Hepatocyte (in vitro differentiated cells): ENCODE measurements around the gene TACC2.

Experiments used
- EZH2 ChIP-seq: fragments of 200-600 bp; sonication (generic); IDR thresholded peaks from 2 replicates; pipeline ENCODE4 v1.6.1; 2016; ENCODE audit warnings: antibody characterized with exemption, mild to moderate bottlenecking, borderline replicate concordance
- EZH2phosphoT487 ChIP-seq: fragments of 200-600 bp; sonication (generic); IDR thresholded peaks from one replicate; pipeline ENCODE4 v1.6.1; 2018; ENCODE audit warnings: antibody characterized with exemption, mild to moderate bottlenecking, low read depth, moderate library complexity; ENCODE audit not compliant: unreplicated experiment, severe bottlenecking
- TF ChIP-seq, protein P1 (sequence below): fragments of 200-600 bp; sonication (generic); IDR thresholded peaks from 2 replicates; pipeline ENCODE4 v1.5.1; 2016; ENCODE audit warnings: antibody characterized with exemption, mild to moderate bottlenecking; ENCODE audit not compliant: poor library complexity

DNA sequence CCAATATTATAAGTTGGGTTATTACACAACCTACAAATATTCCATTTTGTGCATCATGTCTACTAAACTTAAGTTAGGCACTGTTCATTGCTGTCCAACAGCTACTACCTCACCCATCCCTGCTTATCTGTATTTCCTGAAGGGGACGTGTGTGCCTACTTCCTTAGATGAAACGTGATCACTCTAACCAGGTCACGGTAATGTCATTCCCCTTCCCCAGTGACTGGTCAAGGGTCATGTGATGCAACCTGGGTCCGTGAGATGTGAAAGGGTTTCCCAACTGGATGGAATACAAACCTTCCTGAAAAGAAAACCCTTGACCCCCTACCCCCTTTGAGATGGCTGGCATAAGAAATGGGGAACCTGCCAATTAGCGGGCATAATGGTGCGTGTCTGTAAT lies 12.4 kb upstream of the TACC2 start:
- TF ChIP-seq, protein P1, sequence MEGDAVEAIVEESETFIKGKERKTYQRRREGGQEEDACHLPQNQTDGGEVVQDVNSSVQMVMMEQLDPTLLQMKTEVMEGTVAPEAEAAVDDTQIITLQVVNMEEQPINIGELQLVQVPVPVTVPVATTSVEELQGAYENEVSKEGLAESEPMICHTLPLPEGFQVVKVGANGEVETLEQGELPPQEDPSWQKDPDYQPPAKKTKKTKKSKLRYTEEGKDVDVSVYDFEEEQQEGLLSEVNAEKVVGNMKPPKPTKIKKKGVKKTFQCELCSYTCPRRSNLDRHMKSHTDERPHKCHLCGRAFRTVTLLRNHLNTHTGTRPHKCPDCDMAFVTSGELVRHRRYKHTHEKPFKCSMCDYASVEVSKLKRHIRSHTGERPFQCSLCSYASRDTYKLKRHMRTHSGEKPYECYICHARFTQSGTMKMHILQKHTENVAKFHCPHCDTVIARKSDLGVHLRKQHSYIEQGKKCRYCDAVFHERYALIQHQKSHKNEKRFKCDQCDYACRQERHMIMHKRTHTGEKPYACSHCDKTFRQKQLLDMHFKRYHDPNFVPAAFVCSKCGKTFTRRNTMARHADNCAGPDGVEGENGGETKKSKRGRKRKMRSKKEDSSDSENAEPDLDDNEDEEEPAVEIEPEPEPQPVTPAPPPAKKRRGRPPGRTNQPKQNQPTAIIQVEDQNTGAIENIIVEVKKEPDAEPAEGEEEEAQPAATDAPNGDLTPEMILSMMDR: no peak
- no peak for TF ChIP-seq EZH2
- TF ChIP-seq EZH2phosphoT487: no peak
